Endothelial cell of umbilical vein (primary cell): ENCODE measurements around the gene SAMD4B. TPM values are rescaled to one million over a fixed set of nuclear protein-coding genes. Genes with fewer than 3 reads are reported as not detected.

ENCODE experiments used
- BruUV-seq: library from RNA; stranded (reverse); fragments of 400-500 nt; replicated peaks from 2 replicates; lab custom pipeline; 2021; lab: Mats Ljungman, UMichigan
- CTCF ChIA-PET: fragments of 300-600, 350-600 bp; sonication (Branson Sonifier 250); formaldehyde crosslinking; loops from one replicate; lab custom pipeline; 2021; ENCODE audit warnings: antibody characterized with exemption, inconsistent platforms; lab: Charles Lee
- POLR2A ChIA-PET: fragments of 300-600, 350-600 bp; sonication (Branson Sonifier 250); formaldehyde crosslinking; loops from one replicate; lab custom pipeline; 2021; ENCODE audit warnings: antibody characterized with exemption, inconsistent platforms; lab: Charles Lee
- DNase-seq: peaks from one replicate; pipeline ENCODE4 v3.0.0-alpha.2; 2011; ENCODE audit warnings: low read depth, low spot score
- FAIRE-seq: peaks from 2 replicates; lab custom pipeline; 2011; peaks lifted over from hg19 to GRCh38; lab: Jason Lieb, UNC
- H2AFZ ChIP-seq: 2 replicates; pipeline ENCODE4 v1.6.0; 2012; ENCODE audit warnings: low read depth, low read length, control low read depth, inconsistent platforms
- H3K27ac ChIP-seq: 2 replicates; pipeline ENCODE4 v1.5.1; 2011; ENCODE audit warnings: low read depth, mild to moderate bottlenecking, control low read depth, low read length, moderate library complexity; ENCODE audit not compliant: insufficient read depth
- H3K27me3 ChIP-seq, 2 experiments: 2 replicates each; pipeline versions ENCODE4 v1.6.0 to v1.6.1; 2011; ENCODE audit warnings: low read length in 2 of 2, mixed read lengths in 1 of 2; ENCODE audit not compliant: control insufficient read depth in 2 of 2, insufficient read depth in 2 of 2
- H3K36me3 ChIP-seq, 2 experiments: 2 replicates in 1 of 2; 3 replicates in 1 of 2; pipeline ENCODE4 v1.5.1; 2011; ENCODE audit warnings: low read length in 2 of 2, mild to moderate bottlenecking in 1 of 2, moderate library complexity in 1 of 2; ENCODE audit not compliant: control insufficient read depth in 2 of 2, insufficient read depth in 2 of 2; ENCODE audit errors: extremely low read depth in 1 of 2
- H3K4me1 ChIP-seq: 3 replicates; pipeline ENCODE4 v1.5.1; 2011; ENCODE audit warnings: mild to moderate bottlenecking, low read length; ENCODE audit not compliant: control insufficient read depth, insufficient read depth; ENCODE audit errors: extremely low read depth
- H3K4me2 ChIP-seq: 2 replicates; pipeline ENCODE4 v1.6.1; 2011; ENCODE audit warnings: low read length, control low read depth, mixed read lengths; ENCODE audit not compliant: insufficient read depth
- H3K4me3 ChIP-seq, 3 experiments: fragments of 200-600 bp in 1 of 3; sonication (generic), shearing (Covaris generic) in 1 of 3; replicated peaks in 1 of 3; 2 replicates each; pipeline ENCODE4 v1.5.1; 2011 to 2016; ENCODE audit warnings: control low read depth in 3 of 3, low read length in 3 of 3, mild to moderate bottlenecking in 2 of 3, inconsistent platforms in 1 of 3, low read depth in 1 of 3, moderate library complexity in 1 of 3; ENCODE audit not compliant: insufficient read depth in 1 of 3
- H3K79me2 ChIP-seq: 2 replicates; pipeline ENCODE4 v1.6.0; 2012; ENCODE audit warnings: low read length, inconsistent platforms; ENCODE audit not compliant: control insufficient read depth, insufficient read depth
- H3K9ac ChIP-seq: replicated peaks from 2 replicates; pipeline ENCODE3; 2011; ENCODE audit warnings: low read length, control low read depth; ENCODE audit not compliant: insufficient read depth; ENCODE audit errors: extremely low read depth
- H3K9me1 ChIP-seq: replicated peaks from 3 replicates; pipeline ENCODE4 v1.6.0; 2011; ENCODE audit warnings: mild to moderate bottlenecking, low read length; ENCODE audit not compliant: control insufficient read depth, insufficient read depth; ENCODE audit errors: extremely low read depth
- H3K9me3 ChIP-seq: replicated peaks from 2 replicates; pipeline ENCODE4 v1.5.1; 2012; ENCODE audit warnings: low read length, inconsistent platforms; ENCODE audit not compliant: control insufficient read depth, insufficient read depth
- H4K20me1 ChIP-seq: replicated peaks from 2 replicates; pipeline ENCODE3; 2011; ENCODE audit warnings: mild to moderate bottlenecking, low read length; ENCODE audit not compliant: control insufficient read depth, insufficient read depth; ENCODE audit errors: extremely low read depth
- EZH2 ChIP-seq: IDR thresholded peaks from 2 replicates; pipeline ENCODE4 v1.6.1; 2012; ENCODE audit warnings: borderline replicate concordance, low read depth, mild to moderate bottlenecking, moderate library complexity, low read length, inconsistent platforms; ENCODE audit not compliant: severe bottlenecking
- FOS ChIP-seq: IDR thresholded peaks from 2 replicates; pipeline ENCODE4 v1.6.1; 2011; ENCODE audit warnings: mild to moderate bottlenecking, low read length, moderate library complexity, borderline replicate concordance; ENCODE audit not compliant: insufficient read depth
- GATA2 ChIP-seq: IDR thresholded peaks from 2 replicates; pipeline ENCODE4 v1.7.0; 2011; ENCODE audit warnings: low read depth, mild to moderate bottlenecking, moderate library complexity, mixed read lengths, low read length; ENCODE audit not compliant: insufficient read length, insufficient read depth
- JUN ChIP-seq: IDR thresholded peaks from 2 replicates; pipeline ENCODE4 v1.6.1; 2011; ENCODE audit warnings: borderline replicate concordance, low read depth; ENCODE audit not compliant: insufficient read length, insufficient read depth
- MYC ChIP-seq: IDR thresholded peaks from one replicate; pipeline ENCODE4 v1.6.1; 2011; ENCODE audit warnings: mild to moderate bottlenecking, low read depth, low read length
- POLR2A ChIP-seq: IDR thresholded peaks from 2 replicates; pipeline ENCODE4 v1.6.1; 2012; ENCODE audit warnings: low read depth, mild to moderate bottlenecking, control low read depth, low read length
- POLR2AphosphoS5 ChIP-seq: IDR thresholded peaks from 2 replicates; pipeline ENCODE4 v1.6.1; 2012; ENCODE audit warnings: low read depth, mild to moderate bottlenecking, control low read depth, low read length, moderate library complexity; ENCODE audit not compliant: insufficient read depth
- dilution Hi-C: fragments of 300-500 bp; cut with MboI; formaldehyde crosslinking; loops from one replicate; pipeline ENCODE4 v1.15.0; 2019; ENCODE audit warnings: low sequenced_read_pairs; ENCODE audit not compliant: extremely low pct_ligation_motif_present
- intact Hi-C: fragments of 100-400 bp; cut with micrococcal nuclease; formaldehyde crosslinking; loops from one replicate; pipeline ENCODE4 v1.10.0; 2022
- polyA plus RNA-seq, 4 experiments: library from polyadenylated mRNA; depleted of rRNA in 3 of 4; stranded (reverse) in 3 of 4; unstranded in 1 of 4; fragments of >200 nt; gene quantifications; 2 replicates each; pipeline versions ENCODE4 v1.2.1 to v1.2.3, GENCODE V29; 2011 to 2012; ENCODE audit warnings: missing spikeins in 1 of 4
- total RNA-seq: library from RNA; stranded (reverse); gene quantifications from 2 replicates; pipeline ENCODE4 v1.2.3, GENCODE V29; 2021
- TF ChIP-seq, protein P1 (sequence below), 2 donors: IDR thresholded peaks; 1 replicate in 1 of 2; 2 replicates in 1 of 2; pipeline ENCODE4 v1.5.1; 2011; ENCODE audit warnings: low read length in 2 of 2, mild to moderate bottlenecking in 2 of 2, moderate library complexity in 2 of 2, control low read depth in 1 of 2, inconsistent platforms in 1 of 2, low read depth in 1 of 2; ENCODE audit not compliant: insufficient read depth in 1 of 2; ENCODE audit errors: extremely low read depth in 1 of 2
- TF ChIP-seq, protein P2 (sequence below): IDR thresholded peaks from 2 replicates; pipeline ENCODE4 v1.6.1; 2011; ENCODE audit not compliant: insufficient read depth, insufficient read length

Gene SAMD4B
- total and polyA plus RNA-seq, 2 donors (not counting 3 experiments of a cell fraction or from before 2014, with no cell fraction given) = 82.1 to 84.2 TPM

DNA sequence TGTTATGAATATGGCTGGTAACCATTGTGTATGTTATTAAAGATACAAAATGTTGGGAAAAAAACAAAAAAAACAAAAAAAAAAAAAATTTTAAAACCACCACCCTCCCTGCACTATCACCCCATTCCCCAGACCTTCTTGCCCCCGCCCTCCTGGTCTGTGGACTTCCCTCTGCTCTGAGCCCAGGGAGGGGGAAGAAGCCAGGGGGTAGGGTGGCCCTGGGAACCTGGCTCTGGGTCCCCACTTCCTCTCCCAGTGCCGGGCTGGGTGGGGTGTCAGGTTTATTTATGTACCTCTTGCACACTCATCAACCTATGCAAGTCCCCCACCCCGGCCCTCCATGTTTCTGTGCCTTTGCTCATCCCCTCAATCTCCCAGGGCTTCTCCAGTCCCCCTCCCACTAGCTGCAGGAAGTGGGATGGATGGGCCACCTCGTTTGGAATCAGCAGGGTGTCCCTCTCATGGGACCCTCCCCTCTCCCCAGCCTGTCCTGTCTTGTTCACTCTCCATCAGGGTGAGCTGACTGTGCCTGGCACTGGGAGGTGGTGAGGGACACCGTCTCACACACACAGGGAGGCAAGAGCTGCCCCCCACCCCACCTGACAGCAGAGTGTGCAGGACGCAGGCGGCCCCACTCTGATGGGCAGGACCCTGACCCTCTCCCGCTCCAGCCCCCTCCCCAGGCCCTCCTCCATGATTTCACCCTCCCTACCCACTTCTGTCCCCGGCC, 42.8 kb downstream of the SAMD4B start:
- Histone ChIP-seq H2AFZ (no peak overlapping the region), H3K9me3 (no peaks in the 10 kb centered on the region), H3K4me1 (peaks cover under 1% of the 10 kb centered on the region), H3K4me2 (no peak overlapping the region), H3K4me3 (no peak overlapping the region), H3K27ac (no peak overlapping the region), H3K9me1 (no peaks in the 10 kb centered on the region), H4K20me1 (no peaks in the 10 kb centered on the region), H3K27me3 (no peaks in the 10 kb centered on the region), H3K9ac (no peak overlapping the region), H3K36me3 (peaks cover 8 to 63% of the 10 kb centered on the region in 2 experiments), H3K79me2 (peaks cover under 1% of the 10 kb centered on the region)
- CTCF ChIA-PET = no interaction called here
- DNase-seq (no peak), FAIRE-seq (no peak)
- intact Hi-C loops = no loop called here
- dilution Hi-C loops = no loop called here
- BruUV-seq = no TSS peak
- TF ChIP-seq, protein P1, sequence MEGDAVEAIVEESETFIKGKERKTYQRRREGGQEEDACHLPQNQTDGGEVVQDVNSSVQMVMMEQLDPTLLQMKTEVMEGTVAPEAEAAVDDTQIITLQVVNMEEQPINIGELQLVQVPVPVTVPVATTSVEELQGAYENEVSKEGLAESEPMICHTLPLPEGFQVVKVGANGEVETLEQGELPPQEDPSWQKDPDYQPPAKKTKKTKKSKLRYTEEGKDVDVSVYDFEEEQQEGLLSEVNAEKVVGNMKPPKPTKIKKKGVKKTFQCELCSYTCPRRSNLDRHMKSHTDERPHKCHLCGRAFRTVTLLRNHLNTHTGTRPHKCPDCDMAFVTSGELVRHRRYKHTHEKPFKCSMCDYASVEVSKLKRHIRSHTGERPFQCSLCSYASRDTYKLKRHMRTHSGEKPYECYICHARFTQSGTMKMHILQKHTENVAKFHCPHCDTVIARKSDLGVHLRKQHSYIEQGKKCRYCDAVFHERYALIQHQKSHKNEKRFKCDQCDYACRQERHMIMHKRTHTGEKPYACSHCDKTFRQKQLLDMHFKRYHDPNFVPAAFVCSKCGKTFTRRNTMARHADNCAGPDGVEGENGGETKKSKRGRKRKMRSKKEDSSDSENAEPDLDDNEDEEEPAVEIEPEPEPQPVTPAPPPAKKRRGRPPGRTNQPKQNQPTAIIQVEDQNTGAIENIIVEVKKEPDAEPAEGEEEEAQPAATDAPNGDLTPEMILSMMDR (IDR thresholded peaks at IDR 0.05; ENCODE audit: extremely low read depth in 1 of 2, insufficient read depth in 1 of 2, low read depth in 1 of 2, low read length in 2 of 2) = no peak
- TF ChIP-seq FOS = no peak
- TF ChIP-seq GATA2 = no peak
- TF ChIP-seq EZH2 = no peak
- TF ChIP-seq, protein P2, sequence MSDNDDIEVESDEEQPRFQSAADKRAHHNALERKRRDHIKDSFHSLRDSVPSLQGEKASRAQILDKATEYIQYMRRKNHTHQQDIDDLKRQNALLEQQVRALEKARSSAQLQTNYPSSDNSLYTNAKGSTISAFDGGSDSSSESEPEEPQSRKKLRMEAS = no peak
- TF ChIP-seq JUN = no peak
- TF ChIP-seq MYC = no peak
- TF ChIP-seq POLR2A = no peak
- no peak for TF ChIP-seq POLR2AphosphoS5
- POLR2A ChIA-PET = no interaction called here
